HG02943 (cell line): ENCODE results near the gene KRT35.

ENCODE experiments used
- ATAC-seq: cut with Tn5 transposase; IDR thresholded peaks from one replicate; pipeline ENCODE4 v1.9.1; 2021; ENCODE audit warnings: mild to moderate bottlenecking, low read depth, moderate library complexity; ENCODE audit not compliant: unreplicated experiment

Gene KRT35

DNA sequence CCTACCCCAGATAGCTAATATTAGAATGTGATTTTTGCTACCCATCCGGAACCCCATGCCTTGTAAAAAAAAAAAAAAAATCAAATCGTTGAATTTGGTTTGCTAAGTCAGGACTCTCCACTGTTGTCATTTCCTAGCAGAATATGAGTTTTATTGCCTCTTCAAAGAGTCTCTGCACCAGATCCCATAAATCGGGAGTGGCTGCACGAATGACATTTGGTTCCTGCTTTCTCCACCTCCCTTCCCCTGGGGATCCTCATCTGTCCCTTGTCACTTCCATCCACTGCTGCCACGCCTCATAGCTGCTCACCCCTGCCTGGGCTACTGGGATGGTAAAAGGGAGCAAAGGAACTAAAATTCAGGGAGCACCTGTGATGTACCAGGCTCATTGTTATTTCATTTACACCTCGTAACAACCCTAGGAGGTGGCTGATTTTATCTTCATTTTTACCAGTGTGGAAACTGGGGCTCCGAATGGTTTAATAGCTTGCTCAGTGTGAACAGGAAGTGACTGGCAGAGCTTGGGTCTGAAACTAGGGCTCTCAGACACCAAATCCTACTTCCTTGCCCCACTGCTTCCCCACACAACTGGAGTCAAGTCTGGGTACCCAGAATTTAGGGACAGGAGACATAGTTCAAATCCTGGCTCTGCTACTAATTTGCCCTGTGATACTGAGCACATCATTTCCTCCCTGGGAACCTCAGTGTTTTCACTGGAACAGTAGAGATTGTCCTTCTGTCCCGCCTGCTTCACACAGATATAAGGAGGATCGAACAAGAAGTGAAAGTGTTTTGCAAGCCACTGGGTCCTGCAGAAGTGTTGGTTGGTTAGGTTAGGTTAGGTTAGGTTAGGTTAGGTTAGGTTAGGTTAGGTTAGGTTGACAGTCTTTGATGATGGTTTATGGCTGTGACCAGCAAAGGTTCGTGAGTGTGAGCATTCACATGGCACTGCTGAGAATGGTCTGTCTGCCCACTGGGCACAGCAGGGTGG, 9.3 kb upstream of the KRT35 start:
- no peak for ATAC-seq

GRCh38 chr17:41489531-41489930, 8.6 kb upstream of the KRT35 start, which contains the start of gene KRT36:
KRT36 (minus strand) TSS chr17:41489910; CDS start chr17:41489864, 46 bp downstream.
- no peak for ATAC-seq

DNA sequence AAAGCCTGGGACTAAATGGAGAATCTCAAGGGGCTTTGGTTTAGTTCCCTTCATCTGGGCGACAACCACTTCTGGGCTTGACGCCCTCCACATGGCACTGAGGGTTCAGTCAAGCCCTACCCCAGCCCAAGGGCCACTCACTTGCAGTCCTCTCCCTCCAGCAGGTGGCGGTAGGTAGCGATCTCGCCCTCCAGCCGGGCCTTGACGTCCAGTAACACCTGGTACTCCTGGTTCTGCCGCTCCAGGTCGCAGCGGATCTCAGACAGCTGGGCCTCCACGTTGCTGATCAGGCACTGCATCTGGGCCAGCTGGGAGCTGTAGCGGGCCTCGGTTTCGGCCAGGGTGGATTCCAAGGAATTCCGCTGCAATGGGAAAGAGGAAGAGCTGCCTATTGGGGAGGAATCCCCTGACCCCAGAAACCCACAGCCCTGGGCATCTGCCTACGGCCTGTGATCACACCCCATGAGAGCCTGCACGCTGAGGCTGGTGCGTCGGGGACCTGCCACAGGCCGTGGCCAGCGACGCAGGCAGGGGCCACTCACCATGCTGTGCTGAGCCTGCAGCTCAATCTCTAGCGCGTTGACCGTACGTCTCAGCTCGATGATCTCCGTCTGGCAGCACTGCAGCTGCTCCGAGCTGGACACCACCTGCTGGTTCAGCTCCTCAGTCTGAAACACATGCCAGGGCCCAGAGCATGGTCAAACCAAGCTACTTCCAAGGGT, 6.0 kb upstream of the KRT35 start:
- ATAC-seq: no peak

GRCh38 chr17:41486316-41486715, 5.4 kb upstream of the KRT35 start:
- ATAC-seq: no peak

DNA sequence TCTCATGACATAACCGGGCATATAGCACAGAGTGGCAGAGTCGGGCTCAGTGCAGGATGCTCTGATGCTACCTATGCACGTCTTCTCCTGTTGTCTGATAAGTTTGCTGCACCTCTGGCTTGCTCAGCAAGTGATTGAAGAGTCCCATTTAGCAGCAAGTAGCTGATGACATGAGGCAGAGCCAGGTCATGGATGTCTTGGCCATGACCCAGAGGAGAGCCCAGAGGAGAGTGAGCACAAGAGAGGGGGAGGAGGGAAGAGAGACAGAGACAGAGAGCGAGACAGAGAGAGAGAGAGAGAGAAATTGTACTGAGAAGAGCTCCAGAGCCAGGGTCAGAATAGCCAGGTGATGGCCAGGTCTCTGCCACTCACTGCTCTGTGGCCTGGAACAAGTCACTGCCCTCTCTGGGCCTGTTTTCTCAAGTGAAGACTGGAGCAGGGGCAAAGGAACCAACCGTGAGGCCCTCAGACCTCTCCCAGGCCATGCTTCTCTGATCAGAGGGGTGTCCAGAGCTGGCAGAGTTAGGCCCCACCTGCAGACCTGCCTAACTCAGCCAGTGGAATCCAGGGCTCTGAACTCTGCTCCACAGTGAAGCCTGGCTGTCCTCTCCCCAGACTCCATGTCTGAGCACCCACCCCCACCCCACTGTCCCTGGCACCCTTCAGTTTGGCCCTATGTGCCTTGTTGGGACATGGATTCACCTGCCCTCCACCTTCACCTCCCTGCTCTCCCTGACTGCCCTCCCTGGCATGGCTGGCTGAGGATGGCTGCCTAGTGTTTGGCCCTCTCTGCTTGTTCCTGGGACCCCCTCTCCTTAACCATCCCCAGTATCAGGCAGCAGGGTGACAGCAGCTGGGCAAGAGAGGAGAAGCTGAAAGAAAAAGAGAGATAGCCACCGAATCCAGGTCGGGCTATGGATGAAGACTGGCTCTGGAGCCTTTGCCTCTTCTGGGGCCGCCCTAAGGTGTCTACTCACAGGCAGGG, 4.3 kb upstream of the KRT35 start:
- ATAC-seq: no peak

DNA sequence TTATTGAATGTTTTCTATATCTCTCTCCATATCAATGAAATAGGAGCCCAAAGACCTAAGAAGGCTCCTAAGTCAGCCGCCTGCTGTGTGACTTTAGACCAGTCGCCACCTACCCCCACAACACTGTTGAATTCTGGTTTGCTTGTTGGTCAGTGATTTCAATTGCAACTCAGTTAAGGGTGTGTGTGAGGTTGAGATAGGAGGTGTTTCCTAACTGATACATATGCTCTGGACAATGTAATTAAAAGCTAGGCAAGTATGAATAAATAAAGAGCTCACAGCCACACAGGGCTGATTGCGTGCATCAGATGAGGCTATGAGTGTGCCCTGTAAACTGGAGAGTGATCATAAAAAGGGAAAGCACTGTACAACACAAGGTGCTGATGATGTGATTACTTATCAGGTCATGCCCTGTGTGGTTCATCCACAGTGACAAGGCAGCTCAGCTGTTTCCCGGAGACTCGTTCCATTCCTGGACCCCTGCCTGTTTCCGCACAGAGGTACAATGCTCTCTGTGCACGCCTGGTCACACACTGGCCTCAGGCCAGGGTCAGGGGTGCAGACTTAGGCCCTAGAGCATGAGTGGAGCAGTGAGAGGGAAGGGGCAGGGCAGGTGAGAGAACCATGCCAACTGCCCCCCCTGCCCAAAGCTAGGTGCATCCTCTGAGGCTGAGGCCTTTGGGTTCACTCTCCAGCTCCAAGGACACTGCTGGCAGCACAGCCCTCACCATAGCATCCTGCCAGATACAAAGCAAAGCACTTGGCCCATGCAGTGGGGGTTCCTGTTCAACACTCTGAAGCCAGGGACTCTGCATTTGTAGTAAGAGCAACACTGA, 3.3 kb upstream of the KRT35 start:
- ATAC-seq: no peak

- ATAC-seq: no peak
These were observed 2.6 kb upstream of the KRT35 start for GRCh38 chr17:41483531-41483930.

DNA sequence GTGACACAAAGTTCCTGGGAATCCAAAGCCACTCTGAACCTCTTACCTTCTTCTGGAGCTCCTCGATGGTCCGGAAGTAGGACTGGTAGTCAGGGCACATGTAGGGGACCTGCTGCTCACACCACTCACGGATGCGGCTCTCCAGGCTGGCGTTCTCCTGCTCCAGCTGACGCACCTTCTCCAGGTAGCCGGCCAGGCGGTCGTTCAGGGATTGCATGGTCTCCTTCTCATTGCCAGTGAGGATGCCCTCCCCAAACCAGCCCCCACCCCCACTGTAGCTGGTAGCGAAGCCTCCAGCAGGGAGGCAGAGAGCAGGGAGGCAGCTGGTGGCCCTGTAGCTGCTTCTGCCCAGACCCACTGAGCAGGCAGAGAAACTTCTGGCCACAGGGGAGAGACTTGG, 370 bp downstream of the KRT35 start:
- ATAC-seq: no peak

DNA sequence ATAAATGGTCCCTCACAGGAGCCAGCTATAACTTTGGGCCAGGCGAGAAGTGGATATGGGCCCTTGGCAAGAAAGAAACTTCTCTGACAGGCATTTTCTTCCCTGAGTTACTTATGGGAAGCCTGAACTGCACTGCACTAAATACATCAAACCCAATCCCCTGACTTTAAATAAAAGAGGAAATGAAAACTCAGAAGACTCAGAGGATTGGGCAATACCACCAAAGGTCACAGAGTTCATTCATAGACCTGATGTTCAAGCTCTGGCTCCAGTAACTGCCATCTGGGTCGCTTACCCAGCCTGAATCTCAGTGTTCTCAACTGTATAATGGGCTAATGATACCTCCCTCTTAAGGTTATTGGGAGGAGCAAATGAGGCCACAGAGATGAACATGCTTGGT, 815 bp downstream of the KRT35 start:
- no peak for ATAC-seq

- no peak for ATAC-seq
These were observed 2.7 kb downstream of the KRT35 start for GRCh38 chr17:41478237-41478636.

GRCh38 chr17:41476866-41477815, 3.8 kb downstream of the KRT35 start:
- ATAC-seq: no peak

GRCh38 chr17:41475421-41475820, 5.5 kb downstream of the KRT35 start:
- ATAC-seq: no peak

DNA sequence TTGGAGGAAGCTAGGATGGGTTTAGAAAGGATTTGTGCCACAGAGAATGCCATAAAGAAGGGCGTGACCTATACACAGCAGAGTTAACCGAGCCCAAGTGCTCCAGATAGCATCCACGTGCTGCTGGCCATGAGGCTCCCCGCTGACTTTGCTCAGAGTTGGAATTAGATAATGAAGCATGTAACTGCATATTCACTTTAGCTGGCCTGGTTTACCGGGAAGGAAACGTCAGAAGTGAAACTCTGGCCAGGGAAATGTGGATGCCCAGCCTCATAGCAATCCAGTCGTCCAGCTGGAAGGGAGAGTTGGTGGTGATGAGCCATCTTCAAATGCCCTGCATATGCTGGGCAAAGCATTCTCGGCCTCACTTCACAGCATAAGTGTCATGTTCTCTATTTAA, 6.1 kb downstream of the KRT35 start:
- ATAC-seq: no peak

DNA sequence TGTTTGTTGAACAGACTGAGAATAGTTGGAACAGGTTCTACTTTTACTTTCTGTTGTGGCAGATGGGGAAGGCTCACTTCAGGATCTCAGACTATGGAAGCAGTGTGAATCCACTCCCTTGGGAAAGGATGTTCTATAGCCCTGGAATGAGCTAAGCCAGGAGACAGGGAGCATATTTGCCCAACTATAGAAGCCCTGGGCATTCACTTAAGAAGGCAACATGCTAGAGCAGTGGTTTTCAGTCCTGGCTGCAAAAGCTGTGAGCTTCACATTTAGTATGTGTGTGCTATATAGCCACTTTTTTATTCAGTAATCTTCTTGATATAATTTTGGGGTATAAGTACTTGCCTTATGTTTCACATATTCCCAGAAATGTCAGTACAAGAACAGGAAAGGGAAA, 12.6 kb downstream of the KRT35 start:
- ATAC-seq: no peak

DNA sequence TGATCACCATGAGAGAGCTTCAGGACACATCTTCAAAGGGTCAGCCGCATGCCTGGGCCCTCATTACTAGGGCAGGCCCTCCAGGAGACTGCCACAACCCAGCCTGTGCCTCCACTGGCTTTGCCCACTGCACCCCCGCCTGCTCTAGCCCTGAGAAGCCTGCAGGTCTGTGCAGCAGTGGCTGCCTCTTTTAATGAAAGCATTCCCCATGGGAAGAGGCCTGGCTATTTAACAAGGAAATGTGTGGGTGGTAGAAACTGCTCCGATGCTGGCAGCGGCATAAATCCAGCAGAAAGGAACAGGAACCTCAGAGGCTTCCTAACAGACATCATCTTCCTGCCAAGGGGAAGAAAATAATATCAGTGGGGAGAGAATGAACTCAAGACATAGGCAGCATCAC, 13.4 kb downstream of the KRT35 start:
- ATAC-seq: no peak

DNA sequence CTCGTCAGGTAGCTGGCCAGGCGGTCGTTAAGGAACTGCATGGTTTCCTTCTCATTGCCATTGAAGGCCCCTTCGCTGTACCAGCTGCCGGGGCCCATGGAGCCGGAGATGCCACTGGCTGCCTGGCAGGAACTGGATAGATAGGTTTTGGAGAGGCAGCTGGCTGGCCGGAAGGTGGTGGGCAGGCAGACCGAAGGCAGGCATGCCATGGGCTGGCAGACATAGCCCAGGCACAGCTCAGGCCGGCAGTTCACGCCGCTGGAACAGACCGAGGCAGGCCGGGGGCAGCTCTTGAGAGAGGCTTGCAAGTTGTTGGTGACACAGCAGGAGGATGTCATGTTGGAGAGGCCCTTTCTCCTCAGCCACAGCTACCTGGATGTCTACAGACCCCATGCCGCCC, 14.0 kb downstream of the KRT35 start, which contains the start of gene KRT32:
TSS of gene KRT32 (minus strand) at position 399 of the 400 bp plus-strand sequence. CDS start at position 338, 61 bp downstream.
- ATAC-seq: no peak

DNA sequence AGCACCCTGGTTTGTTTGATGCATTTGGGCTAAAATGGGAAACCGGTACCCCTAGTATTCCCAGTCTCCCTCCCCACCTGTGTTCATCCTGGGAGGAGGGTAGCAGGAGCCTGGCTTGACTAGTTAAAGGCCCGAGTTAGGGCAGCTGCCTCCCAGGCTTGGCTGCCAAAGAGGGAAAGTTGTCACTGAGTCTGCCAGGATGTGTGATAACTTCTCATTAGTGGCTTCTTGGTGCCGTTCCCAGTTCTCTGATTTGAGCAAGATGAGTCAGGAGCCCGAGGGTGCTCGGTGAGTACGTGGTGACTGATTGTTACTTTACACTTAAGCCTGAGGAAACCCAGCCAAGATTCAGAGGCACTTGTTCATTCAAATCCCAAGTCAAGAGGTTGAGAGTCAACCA, 16.3 kb downstream of the KRT35 start:
- no peak for ATAC-seq

GRCh38 chr17:41464173-41464572, 16.8 kb downstream of the KRT35 start:
- ATAC-seq: no peak
